Fibroblast of villous mesenchyme (primary cell): ENCODE data around the gene PLEKHA7. TPM values are rescaled to one million over a fixed set of nuclear protein-coding genes. Genes with fewer than 3 reads are reported as not detected.
"Not testable (repeated sequence)": the region's sequence is repeated elsewhere in the genome, so short reads cannot be mapped to it uniquely, and the experiment has no call there.

Source experiments
- DNase-seq: peaks from one replicate; pipeline ENCODE4 v3.0.0-alpha.2; 2010; ENCODE audit warnings: low read depth
- H3K4me3 ChIP-seq: 2 replicates; pipeline ENCODE4 v1.5.1; 2011; ENCODE audit warnings: low read depth, mild to moderate bottlenecking, low read length
- total RNA-seq: library from RNA; depleted of rRNA; stranded (reverse); fragments of >200 nt; gene quantifications from 2 replicates; pipeline ENCODE4 v1.2.3, GENCODE V29; 2012
- TF ChIP-seq, protein P1 (sequence below): IDR thresholded peaks from 2 replicates; pipeline ENCODE4 v1.5.1; 2012; ENCODE audit warnings: low read depth, mild to moderate bottlenecking, low read length; ENCODE audit not compliant: insufficient read depth

Gene PLEKHA7
- total RNA-seq, 1 donor, result 0.86 TPM

DNA sequence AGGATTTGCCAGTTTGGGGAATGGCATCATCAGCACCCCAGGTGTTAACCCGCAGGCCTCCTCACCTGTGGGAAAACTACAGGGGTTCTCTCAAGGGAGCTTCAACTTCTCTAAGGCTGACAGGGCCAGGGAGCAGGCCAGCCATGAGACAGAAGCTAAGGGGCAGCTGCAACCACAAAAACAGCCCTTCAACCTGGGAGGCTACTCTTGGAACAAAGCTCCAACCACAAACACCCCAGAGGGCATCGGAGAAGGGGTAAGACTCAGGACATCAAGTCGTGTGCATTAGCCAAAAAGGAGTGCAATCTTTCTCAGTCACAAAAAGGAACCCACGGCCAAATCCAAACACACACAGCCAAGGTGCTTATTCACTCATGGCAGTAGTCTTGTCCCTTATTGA is 103.0 kb downstream of the PLEKHA7 start:
- TF ChIP-seq, protein P1, sequence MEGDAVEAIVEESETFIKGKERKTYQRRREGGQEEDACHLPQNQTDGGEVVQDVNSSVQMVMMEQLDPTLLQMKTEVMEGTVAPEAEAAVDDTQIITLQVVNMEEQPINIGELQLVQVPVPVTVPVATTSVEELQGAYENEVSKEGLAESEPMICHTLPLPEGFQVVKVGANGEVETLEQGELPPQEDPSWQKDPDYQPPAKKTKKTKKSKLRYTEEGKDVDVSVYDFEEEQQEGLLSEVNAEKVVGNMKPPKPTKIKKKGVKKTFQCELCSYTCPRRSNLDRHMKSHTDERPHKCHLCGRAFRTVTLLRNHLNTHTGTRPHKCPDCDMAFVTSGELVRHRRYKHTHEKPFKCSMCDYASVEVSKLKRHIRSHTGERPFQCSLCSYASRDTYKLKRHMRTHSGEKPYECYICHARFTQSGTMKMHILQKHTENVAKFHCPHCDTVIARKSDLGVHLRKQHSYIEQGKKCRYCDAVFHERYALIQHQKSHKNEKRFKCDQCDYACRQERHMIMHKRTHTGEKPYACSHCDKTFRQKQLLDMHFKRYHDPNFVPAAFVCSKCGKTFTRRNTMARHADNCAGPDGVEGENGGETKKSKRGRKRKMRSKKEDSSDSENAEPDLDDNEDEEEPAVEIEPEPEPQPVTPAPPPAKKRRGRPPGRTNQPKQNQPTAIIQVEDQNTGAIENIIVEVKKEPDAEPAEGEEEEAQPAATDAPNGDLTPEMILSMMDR, result no peak
- H3K4me3 ChIP-seq, result no peak overlapping the region
- no peak for DNase-seq

DNA sequence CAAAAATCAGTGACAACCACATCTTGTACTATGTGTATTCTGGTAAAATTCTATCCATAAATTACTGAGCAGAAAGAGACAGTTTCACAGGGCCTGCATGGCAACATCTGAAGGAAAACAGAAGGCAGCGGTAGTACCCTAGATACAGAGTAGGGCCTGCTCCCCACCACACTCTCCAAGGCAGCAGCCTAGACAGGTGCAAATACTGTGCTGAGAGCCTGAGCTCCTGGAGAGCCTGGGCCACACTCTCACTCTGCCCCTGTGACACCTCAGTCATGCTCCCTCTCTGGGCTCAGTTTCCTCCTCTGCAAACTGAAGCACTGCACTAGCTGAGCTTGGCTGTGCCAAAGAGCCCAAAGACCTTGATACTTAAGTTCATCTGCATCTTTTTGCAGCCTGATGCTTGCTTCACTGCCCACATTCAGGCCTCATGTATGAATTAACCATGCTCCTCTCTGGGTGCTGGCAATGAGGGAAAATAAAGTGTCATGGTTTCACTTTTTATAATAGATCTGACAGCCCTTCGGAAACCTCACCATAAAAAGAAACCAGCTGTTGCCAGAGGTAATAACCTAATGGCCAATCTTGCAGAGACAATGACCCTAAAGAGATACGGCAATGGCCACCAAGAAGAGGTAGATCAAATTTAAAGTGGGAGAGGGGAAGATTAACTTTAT is 104.7 kb downstream of the PLEKHA7 start:
- TF ChIP-seq, protein P1, result no peak
- DNase-seq, result no peak
- H3K4me3 ChIP-seq, result no peak overlapping the region

DNA sequence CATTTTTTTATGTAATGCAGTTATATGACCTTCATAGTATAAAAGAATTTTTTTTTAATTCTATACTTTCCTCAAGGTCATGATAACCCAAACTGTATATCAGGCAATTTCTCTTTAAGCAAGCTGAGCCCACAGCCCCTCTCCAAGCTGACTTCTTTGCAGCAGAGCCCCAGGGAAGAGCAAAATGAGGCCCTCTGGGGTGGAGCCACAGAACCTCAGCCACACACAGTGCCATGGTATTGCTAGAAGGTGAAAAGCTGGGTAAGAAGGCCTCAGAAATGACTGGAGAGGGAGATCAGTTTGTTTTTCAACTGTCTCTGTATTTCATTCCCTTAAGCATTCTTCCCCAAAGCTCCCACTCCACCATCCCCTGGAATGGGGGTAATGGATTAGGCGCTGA is 108.8 kb downstream of the PLEKHA7 start:
- DNase-seq, result no peak

DNA sequence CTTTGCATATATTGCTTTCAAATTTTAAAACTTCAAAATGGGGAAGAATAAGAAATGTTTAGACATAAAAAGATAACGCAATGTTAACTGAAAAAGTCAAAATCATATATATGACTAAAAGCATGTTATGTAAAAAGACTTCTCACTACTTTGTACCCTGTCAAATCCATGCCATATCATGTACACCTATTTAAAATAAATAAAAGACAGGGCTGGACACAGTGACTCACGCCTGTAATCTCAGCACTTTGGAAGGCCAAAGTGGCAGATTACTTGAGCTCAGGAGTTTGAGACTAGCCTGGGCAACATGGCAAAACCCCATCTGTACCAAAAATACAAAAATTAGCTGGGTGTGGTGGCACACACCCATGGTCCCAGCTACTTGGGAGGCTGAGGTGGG is 109.5 kb downstream of the PLEKHA7 start:
- H3K4me3 ChIP-seq, DNase-seq: not testable (repeated sequence)

More for the DNA sequence above, 108.8 kb downstream of the PLEKHA7 start:
- no peak overlapping the region for H3K4me3 ChIP-seq
- TF ChIP-seq, protein P1, result no peak

DNA sequence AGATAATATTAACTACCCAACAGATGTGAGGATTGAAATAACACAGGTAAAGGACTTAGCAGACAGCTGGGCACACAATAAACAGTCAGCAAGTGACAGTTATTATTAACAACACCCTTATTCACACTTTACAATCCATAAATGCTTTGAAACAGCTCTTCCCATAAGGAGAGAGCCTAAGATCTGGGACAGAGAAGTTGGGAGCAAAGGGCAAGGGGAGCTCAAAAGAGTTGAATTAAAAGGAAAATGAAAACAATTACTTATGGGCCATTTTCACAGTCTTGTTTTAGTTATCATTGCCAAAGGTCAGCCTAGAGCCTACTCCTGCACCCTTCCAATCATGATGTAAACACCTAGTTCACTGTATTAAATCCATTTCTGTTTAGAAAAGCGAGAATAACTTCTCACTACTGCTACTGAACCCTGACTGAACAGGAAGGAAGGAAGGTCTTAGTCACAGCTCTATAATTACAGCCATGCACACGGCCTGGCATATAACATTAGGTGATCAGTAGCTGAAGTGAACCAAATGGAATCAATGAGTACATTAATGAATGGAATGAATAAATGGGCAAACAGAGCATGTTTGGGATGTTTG is 111.3 kb downstream of the PLEKHA7 start:
- TF ChIP-seq, protein P1, result no peak
- no peak overlapping the region for H3K4me3 ChIP-seq
- DNase-seq, result no peak

DNA sequence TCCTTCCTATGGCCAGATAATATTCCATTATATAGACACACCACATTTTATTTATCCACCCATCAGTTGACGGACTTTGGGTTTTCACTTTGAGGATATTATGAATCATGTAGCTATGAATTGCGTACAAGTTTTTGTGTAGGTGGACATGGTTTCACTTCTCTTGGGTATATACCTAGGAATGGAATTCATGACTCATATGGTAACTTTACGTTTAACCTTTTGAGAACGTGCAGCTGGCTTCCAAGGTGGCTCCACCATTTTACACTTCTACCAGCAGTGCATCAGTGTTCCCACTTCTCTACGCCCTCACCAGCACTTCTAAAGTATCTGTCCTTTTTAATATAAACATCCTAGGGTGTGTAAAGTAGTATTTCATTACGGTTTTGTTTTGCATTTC is 112.0 kb downstream of the PLEKHA7 start:
- DNase-seq, result no peak
- TF ChIP-seq, protein P1, result no peak

DNA sequence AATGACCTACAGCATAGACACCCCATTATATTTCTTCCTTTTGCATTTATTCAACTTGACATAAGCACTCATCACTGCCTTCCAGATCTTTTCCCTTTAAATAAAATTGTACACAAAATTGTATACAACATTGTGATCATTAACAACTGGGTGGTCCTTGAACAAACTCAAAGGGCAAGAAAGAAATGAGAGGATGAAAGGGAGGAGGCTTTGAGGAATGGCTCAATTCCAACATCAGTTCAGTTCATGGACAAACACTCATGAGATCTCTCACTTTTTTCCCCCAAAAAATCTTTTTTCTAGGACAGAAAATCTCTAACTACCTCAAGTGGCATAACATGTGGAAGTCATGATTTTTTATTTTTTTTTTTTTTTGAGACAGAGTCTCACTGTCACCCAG is 113.7 kb downstream of the PLEKHA7 start:
- H3K4me3 ChIP-seq, result no peak overlapping the region
- TF ChIP-seq, protein P1, result no peak
- DNase-seq, result no peak

More for the DNA sequence above, 112.0 kb downstream of the PLEKHA7 start:
- H3K4me3 ChIP-seq, result no peak overlapping the region
